Measurements from ENCODE around the gene SLC26A3.

Gene SLC26A3

DNA sequence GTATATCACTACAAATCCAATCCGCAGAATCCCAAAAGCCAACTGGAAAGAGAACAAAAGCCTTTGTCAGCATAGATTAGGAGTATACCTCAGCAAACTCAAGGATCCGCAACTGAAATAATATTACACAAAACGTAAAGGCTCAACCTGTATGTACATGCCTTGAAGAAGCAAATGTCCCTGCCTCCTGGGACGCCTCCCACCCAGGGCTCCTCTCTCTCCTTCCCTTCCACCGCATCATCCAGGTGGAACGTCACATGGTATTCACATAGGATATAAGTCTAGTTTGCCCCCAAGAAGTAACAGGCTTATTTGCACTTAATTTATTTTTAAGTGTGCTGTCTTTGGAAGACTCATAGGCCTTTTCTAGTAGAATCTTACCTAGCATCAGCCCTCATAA, 13.4 kb downstream of the SLC26A3 start:
- no peak overlapping the region for H3K27ac ChIP-seq (ENCODE audit: low read depth, low read length)
- TF ChIP-seq, protein P1, sequence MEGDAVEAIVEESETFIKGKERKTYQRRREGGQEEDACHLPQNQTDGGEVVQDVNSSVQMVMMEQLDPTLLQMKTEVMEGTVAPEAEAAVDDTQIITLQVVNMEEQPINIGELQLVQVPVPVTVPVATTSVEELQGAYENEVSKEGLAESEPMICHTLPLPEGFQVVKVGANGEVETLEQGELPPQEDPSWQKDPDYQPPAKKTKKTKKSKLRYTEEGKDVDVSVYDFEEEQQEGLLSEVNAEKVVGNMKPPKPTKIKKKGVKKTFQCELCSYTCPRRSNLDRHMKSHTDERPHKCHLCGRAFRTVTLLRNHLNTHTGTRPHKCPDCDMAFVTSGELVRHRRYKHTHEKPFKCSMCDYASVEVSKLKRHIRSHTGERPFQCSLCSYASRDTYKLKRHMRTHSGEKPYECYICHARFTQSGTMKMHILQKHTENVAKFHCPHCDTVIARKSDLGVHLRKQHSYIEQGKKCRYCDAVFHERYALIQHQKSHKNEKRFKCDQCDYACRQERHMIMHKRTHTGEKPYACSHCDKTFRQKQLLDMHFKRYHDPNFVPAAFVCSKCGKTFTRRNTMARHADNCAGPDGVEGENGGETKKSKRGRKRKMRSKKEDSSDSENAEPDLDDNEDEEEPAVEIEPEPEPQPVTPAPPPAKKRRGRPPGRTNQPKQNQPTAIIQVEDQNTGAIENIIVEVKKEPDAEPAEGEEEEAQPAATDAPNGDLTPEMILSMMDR (IDR thresholded peaks at IDR 0.05; ENCODE audit: insufficient read depth, low read length, poor library complexity, severe bottlenecking), result no peak
- H3K36me3 ChIP-seq (ENCODE audit: low read length), result no peaks in the 10 kb centered on the region
- H2AFZ ChIP-seq (ENCODE audit: low read depth, low read length, severe bottlenecking), result no peak overlapping the region
- no peaks in the 10 kb centered on the region for H3K9me3 ChIP-seq (ENCODE audit: insufficient read depth, low read length)
- H3K4me2 ChIP-seq (ENCODE audit: low read depth, low read length, poor library complexity, severe bottlenecking), result no peak overlapping the region
- H3K4me3 ChIP-seq (ENCODE audit: insufficient read depth, low read length, poor library complexity, severe bottlenecking), result no peak overlapping the region
- H3K79me2 ChIP-seq (ENCODE audit: insufficient read depth, low read length), result no peaks in the 10 kb centered on the region
- no peaks in the 10 kb centered on the region for H3K9me2 ChIP-seq (replicated peaks; ENCODE audit: insufficient read depth, low read length)
- no peaks in the 10 kb centered on the region for H3K27me3 ChIP-seq (ENCODE audit: low read length)
- 0 out of 2 replicates have a peak, but pooled peaks cover 3% of the 10 kb centered on the region for H3F3A ChIP-seq (ENCODE audit: insufficient read depth)
- H4K20me1 ChIP-seq (ENCODE audit: low read depth, low read length), result no peaks in the 10 kb centered on the region
- no peak overlapping the region for H3K9ac ChIP-seq (ENCODE audit: low read length)

DNA sequence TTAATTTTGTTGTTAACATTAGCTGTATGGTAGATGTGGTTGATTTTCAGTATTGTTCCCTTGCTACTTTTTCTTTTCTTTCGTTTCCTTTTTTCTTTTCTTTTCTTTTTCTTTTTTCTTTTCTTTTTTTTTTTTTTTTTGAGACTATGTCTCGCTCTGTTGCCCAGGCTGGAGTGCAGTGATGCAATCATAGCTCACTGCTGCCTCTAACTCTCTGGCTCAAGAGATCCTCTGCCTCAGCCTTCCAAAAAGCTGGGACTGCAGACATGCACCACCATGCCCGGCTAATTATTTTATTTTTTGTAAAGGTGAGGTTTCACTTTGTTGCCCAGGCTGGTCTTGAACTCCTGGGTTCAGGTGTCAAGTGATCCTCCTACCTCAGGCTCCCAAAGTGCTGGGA, 14.4 kb downstream of the SLC26A3 start:
- 0 out of 2 replicates have a peak, but pooled peaks cover 3% of the 10 kb centered on the region for H3F3A ChIP-seq (ENCODE audit: insufficient read depth)
- H3K9ac ChIP-seq (ENCODE audit: low read length), result no peak overlapping the region
- no peaks in the 10 kb centered on the region for H3K9me3 ChIP-seq (ENCODE audit: insufficient read depth, low read length)
- no peak overlapping the region for H2AFZ ChIP-seq (ENCODE audit: low read depth, low read length, severe bottlenecking)
- H4K20me1 ChIP-seq (ENCODE audit: low read depth, low read length), result no peaks in the 10 kb centered on the region
- no peak overlapping the region for H3K4me3 ChIP-seq (ENCODE audit: insufficient read depth, low read length, poor library complexity, severe bottlenecking)
- TF ChIP-seq, protein P1 (IDR thresholded peaks at IDR 0.05; ENCODE audit: insufficient read depth, low read length, poor library complexity, severe bottlenecking), result no peak
- no peak for TF ChIP-seq EZH2phosphoT487 (conservative IDR thresholded peaks at IDR 0.05; ENCODE audit: low read length)
- no peaks in the 10 kb centered on the region for H3K27me3 ChIP-seq (ENCODE audit: low read length)
- no peaks in the 10 kb centered on the region for H3K36me3 ChIP-seq (ENCODE audit: low read length)
- H3K79me2 ChIP-seq (ENCODE audit: insufficient read depth, low read length), result no peaks in the 10 kb centered on the region
- peak overlapping the region; percentile 24 for H3K4me2 ChIP-seq (ENCODE audit: low read depth, low read length, poor library complexity, severe bottlenecking)
- H3K9me2 ChIP-seq (replicated peaks; ENCODE audit: insufficient read depth, low read length), result no peaks in the 10 kb centered on the region
- H3K27ac ChIP-seq (ENCODE audit: low read depth, low read length), result no peak overlapping the region

DNA sequence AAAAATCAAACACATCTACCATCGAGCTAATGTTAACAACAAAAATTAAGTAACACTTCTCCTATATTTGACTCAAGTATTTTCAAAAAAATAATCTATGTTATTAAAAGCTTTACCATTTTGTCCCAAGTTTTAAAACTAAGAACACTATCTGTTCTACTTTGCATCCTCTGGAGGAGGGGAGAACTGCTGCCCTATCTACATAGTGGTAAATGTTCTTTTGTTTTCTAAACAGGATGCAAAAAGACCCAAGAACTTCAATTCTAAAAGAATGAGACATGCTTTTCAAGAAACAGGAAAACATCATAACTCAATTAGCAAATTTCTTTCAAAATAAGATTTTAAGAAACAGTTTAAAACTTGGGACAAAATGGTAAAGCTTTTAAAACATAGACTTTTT, 14.8 kb downstream of the SLC26A3 start:
- Histone ChIP-seq H2AFZ (ENCODE audit: low read depth, low read length, severe bottlenecking) (no peak overlapping the region), H3K9me3 (ENCODE audit: insufficient read depth, low read length) (no peaks in the 10 kb centered on the region), H3K9ac (ENCODE audit: low read length) (no peak overlapping the region), H3K9me2 (replicated peaks; ENCODE audit: insufficient read depth, low read length) (no peaks in the 10 kb centered on the region), H3K27me3 (ENCODE audit: low read length) (no peaks in the 10 kb centered on the region), H3K79me2 (ENCODE audit: insufficient read depth, low read length) (no peaks in the 10 kb centered on the region), H3K36me3 (ENCODE audit: low read length) (no peaks in the 10 kb centered on the region), H3K4me3 (ENCODE audit: insufficient read depth, low read length, poor library complexity, severe bottlenecking) (no peak overlapping the region), H3K4me2 (ENCODE audit: low read depth, low read length, poor library complexity, severe bottlenecking) (peak overlapping the region; percentile 24), H3K27ac (ENCODE audit: low read depth, low read length) (no peak overlapping the region), H3F3A (ENCODE audit: insufficient read depth) (0 out of 2 replicates have a peak, but pooled peaks cover 3% of the 10 kb centered on the region), H4K20me1 (ENCODE audit: low read depth, low read length) (no peaks in the 10 kb centered on the region)
- no peak for TF ChIP-seq EZH2phosphoT487 (conservative IDR thresholded peaks at IDR 0.05; ENCODE audit: low read length)
- TF ChIP-seq, protein P1 (IDR thresholded peaks at IDR 0.05; ENCODE audit: insufficient read depth, low read length, poor library complexity, severe bottlenecking), result no peak
